H1 (cell line): Measurements from ENCODE around the gene ENKUR. TPM values are rescaled to one million over a fixed set of nuclear protein-coding genes. Genes with fewer than 3 reads are reported as not detected.

Experiments used
- CTCF ChIA-PET: fragments of 300-600 bp; sonication (Branson Sonifier 250); formaldehyde crosslinking; loops from one replicate; lab custom pipeline; 2021; ENCODE audit not compliant: partially characterized antibody; lab: Charles Lee
- POLR2A ChIA-PET: fragments of 300-600 bp; sonication (Branson Sonifier 250); formaldehyde crosslinking; loops from one replicate; lab custom pipeline; 2021; ENCODE audit warnings: inconsistent platforms; ENCODE audit not compliant: partially characterized antibody; lab: Charles Lee
- DNase-seq, 2 experiments: peaks; one replicate each; pipeline versions ENCODE4 v3.0.0 to v3.0.0-alpha.2; 2010 to 2022; ENCODE audit warnings: low spot score in 2 of 2, low read depth in 1 of 2, mixed read lengths in 1 of 2
- FAIRE-seq: peaks from 2 replicates; lab custom pipeline; 2011; peaks lifted over from hg19 to GRCh38; lab: Jason Lieb, UNC
- H2AFZ ChIP-seq: 2 replicates; pipeline ENCODE4 v1.8.1; 2012; ENCODE audit warnings: low read length, inconsistent platforms
- H2AK5ac ChIP-seq: 2 replicates; pipeline ENCODE4 v1.6.1; 2013; ENCODE audit warnings: low read depth, low read length
- H2BK120ac ChIP-seq: replicated peaks from 2 replicates; pipeline ENCODE3; 2013; ENCODE audit warnings: low read depth, low read length, inconsistent platforms
- H2BK12ac ChIP-seq: 2 replicates; pipeline ENCODE4 v1.6.1; 2013; ENCODE audit warnings: low read depth, low read length
- H2BK15ac ChIP-seq: 2 replicates; pipeline ENCODE4 v1.6.1; 2013; ENCODE audit warnings: low read length
- H2BK20ac ChIP-seq: 2 replicates; pipeline ENCODE4 v1.6.1; 2013; ENCODE audit warnings: low read length
- H2BK5ac ChIP-seq: 2 replicates; pipeline ENCODE4 v1.6.1; 2013; ENCODE audit warnings: low read depth, low read length
- H3K14ac ChIP-seq: 2 replicates; pipeline ENCODE4 v1.6.1; 2013; ENCODE audit warnings: inconsistent platforms; ENCODE audit not compliant: insufficient read length
- H3K18ac ChIP-seq: 2 replicates; pipeline ENCODE4 v1.6.1; 2013; ENCODE audit warnings: low read length; ENCODE audit errors: extremely low read depth
- H3K23ac ChIP-seq: 2 replicates; pipeline ENCODE4 v1.6.1; 2013; ENCODE audit warnings: inconsistent platforms; ENCODE audit not compliant: insufficient read length
- H3K23me2 ChIP-seq: 2 replicates; pipeline ENCODE4 v1.6.1; 2013; ENCODE audit warnings: low read depth, low read length
- H3K27ac ChIP-seq: 2 replicates; pipeline ENCODE4 v1.6.1; 2011; ENCODE audit warnings: low read depth, low read length, inconsistent platforms
- H3K27me3 ChIP-seq, 4 experiments: replicated peaks in 1 of 4; 1 replicate in 1 of 4; 2 replicates in 3 of 4; pipeline versions ENCODE4 v1.6.1 to v1.8.1; 2011 to 2013; ENCODE audit warnings: low read length in 3 of 4, mild to moderate bottlenecking in 3 of 4, inconsistent platforms in 2 of 4, mixed read lengths in 2 of 4, moderate library complexity in 1 of 4; ENCODE audit not compliant: control insufficient read depth in 3 of 4, insufficient read depth in 3 of 4; ENCODE audit errors: extremely low read depth in 1 of 4
- H3K36me3 ChIP-seq, 4 experiments: 2 replicates each; pipeline versions ENCODE4 v1.6.1 to v1.8.1; 2011 to 2013; ENCODE audit warnings: mild to moderate bottlenecking in 4 of 4, low read length in 3 of 4, moderate library complexity in 2 of 4, control low read depth in 1 of 4, inconsistent platforms in 1 of 4; ENCODE audit not compliant: insufficient read depth in 4 of 4, control insufficient read depth in 2 of 4
- H3K4ac ChIP-seq: replicated peaks from 2 replicates; pipeline ENCODE3; 2013; ENCODE audit warnings: low read length, low read depth, mixed read lengths, inconsistent platforms; ENCODE audit not compliant: insufficient read length
- H3K4me1 ChIP-seq, 4 experiments: replicated peaks in 1 of 4; 1 replicate in 1 of 4; 2 replicates in 3 of 4; pipeline versions ENCODE4 v1.6.1 to v1.8.1; 2011 to 2013; ENCODE audit warnings: low read length in 3 of 4, inconsistent platforms in 2 of 4, mixed read lengths in 1 of 4; ENCODE audit not compliant: insufficient read depth in 4 of 4, control insufficient read depth in 3 of 4
- H3K4me2 ChIP-seq, 2 experiments: 2 replicates each; pipeline versions ENCODE4 v1.6.1 to v1.8.1; 2011 to 2013; ENCODE audit warnings: low read depth in 2 of 2, low read length in 2 of 2, control low read depth in 1 of 2, inconsistent platforms in 1 of 2, mild to moderate bottlenecking in 1 of 2; ENCODE audit not compliant: insufficient read depth in 1 of 2
- H3K4me3 ChIP-seq, 4 experiments: fragments of 200-600, 300-600 bp in 1 of 4; sonication (generic), shearing (Covaris generic), sonication (Bioruptor Twin) in 1 of 4; 2 replicates each; pipeline versions ENCODE4 v1.5.1 to v1.8.1; 2011 to 2016; ENCODE audit warnings: low read length in 4 of 4, low read depth in 3 of 4, control low read depth in 2 of 4, inconsistent platforms in 2 of 4, mild to moderate bottlenecking in 2 of 4, mixed read lengths in 1 of 4, moderate library complexity in 1 of 4; ENCODE audit not compliant: insufficient read depth in 2 of 4; ENCODE audit errors: extremely low read depth in 1 of 4
- H3K56ac ChIP-seq: replicated peaks from 2 replicates; pipeline ENCODE3; 2013; ENCODE audit warnings: low read depth, mild to moderate bottlenecking, mixed read lengths, low read length, inconsistent platforms; ENCODE audit not compliant: insufficient read length
- H3K79me1 ChIP-seq: 2 replicates; pipeline ENCODE4 v1.6.1; 2013; ENCODE audit warnings: low read depth, low read length, control low read depth
- H3K79me2 ChIP-seq, 2 experiments: 2 replicates each; pipeline versions ENCODE4 v1.6.1 to v1.8.1; 2012 to 2013; ENCODE audit warnings: low read length in 2 of 2, mild to moderate bottlenecking in 2 of 2, inconsistent platforms in 1 of 2; ENCODE audit not compliant: insufficient read depth in 2 of 2, control insufficient read depth in 1 of 2
- H3K9ac ChIP-seq, 4 experiments: replicated peaks in 1 of 4; 1 replicate in 1 of 4; 2 replicates in 3 of 4; pipeline versions ENCODE4 v1.6.1 to v1.8.1; 2011 to 2013; ENCODE audit warnings: low read depth in 3 of 4, low read length in 3 of 4, control low read depth in 2 of 4, mild to moderate bottlenecking in 2 of 4, moderate library complexity in 2 of 4, inconsistent platforms in 1 of 4; ENCODE audit errors: extremely low read depth in 1 of 4
- H3K9me3 ChIP-seq, 2 experiments: 2 replicates each; pipeline versions ENCODE4 v1.6.1 to v1.8.1; 2012 to 2013; ENCODE audit warnings: mild to moderate bottlenecking in 2 of 2, moderate library complexity in 2 of 2, control low read depth in 1 of 2, inconsistent platforms in 1 of 2, low read depth in 1 of 2, low read length in 1 of 2, mixed read lengths in 1 of 2; ENCODE audit not compliant: insufficient read depth in 2 of 2
- H4K20me1 ChIP-seq, 2 experiments: replicated peaks in 1 of 2; 2 replicates each; pipeline versions ENCODE3 to v1.8.1; 2011 to 2013; ENCODE audit warnings: inconsistent platforms in 2 of 2, low read length in 2 of 2, mild to moderate bottlenecking in 1 of 2; ENCODE audit not compliant: insufficient read depth in 2 of 2, control insufficient read depth in 1 of 2
- H4K5ac ChIP-seq: 2 replicates; pipeline ENCODE4 v1.6.1; 2013; ENCODE audit warnings: low read length, low read depth, mixed read lengths, inconsistent platforms; ENCODE audit not compliant: insufficient read length
- H4K8ac ChIP-seq: 2 replicates; pipeline ENCODE4 v1.8.0; 2013; ENCODE audit warnings: mild to moderate bottlenecking, moderate library complexity, low read length, inconsistent platforms; ENCODE audit not compliant: insufficient read depth; ENCODE audit errors: extremely low read depth
- H4K91ac ChIP-seq: replicated peaks from 2 replicates; pipeline ENCODE3; 2013; ENCODE audit warnings: low read length, mixed read lengths, inconsistent platforms; ENCODE audit not compliant: insufficient read length
- MAFK ChIP-seq: IDR thresholded peaks from 2 replicates; pipeline ENCODE4 v1.6.1; 2012; ENCODE audit warnings: low read depth, mild to moderate bottlenecking, improper control_type of control experiment, low read length
- SIRT6 ChIP-seq: IDR thresholded peaks from one replicate; pipeline ENCODE4 v1.7.1; 2012; ENCODE audit warnings: low read length, inconsistent platforms
- TCF12 ChIP-seq: IDR thresholded peaks from 2 replicates; pipeline ENCODE4 v1.6.1; 2011; ENCODE audit warnings: low read depth, mild to moderate bottlenecking, low read length
- WGBS, 2 experiments: shearing (Covaris generic) in 1 of 2; methylation state at CpG; one replicate each; pipeline versions ENCODE4 v1.1.6 to v1.1.7; 2013 to 2015; ENCODE audit warnings: low lambda C conversion rate in 2 of 2, mixed read lengths in 2 of 2, inconsistent platforms in 1 of 2, low coverage in 1 of 2, missing lambda C conversion rate in 1 of 2; ENCODE audit not compliant: insufficient replicate concordance in 2 of 2, insufficient coverage in 1 of 2, insufficient read length in 1 of 2; ENCODE audit errors: extremely low coverage in 1 of 2, missing lambda C conversion rate in 1 of 2; 5-methylcytosine and 5-hydroxymethylcytosine counted together
- polyA plus RNA-seq, 7 experiments: library from polyadenylated mRNA; depleted of rRNA in 3 of 7; stranded (reverse) in 5 of 7; unstranded in 2 of 7; fragments of >200 nt in 5 of 7; fragments of 200-250 nt in 2 of 7; gene quantifications; 1 replicate in 5 of 7; 2 replicates in 1 of 7; 4 replicates in 1 of 7; pipeline versions ENCODE4 v1.2.1 to v1.2.3, GENCODE V29; 2011 to 2013; ENCODE audit warnings: missing spikeins in 2 of 7, mixed read lengths in 2 of 7
- total RNA-seq: library from RNA; stranded (reverse); fragmentation: NEBNext Ultra II Directional; extraction: Animal tissue kit (Norgen Biotek cat#: 25700); gene quantifications from 2 replicates; pipeline ENCODE4 v1.2.1, GENCODE V29; 2021
- TF ChIP-seq, protein P1 (sequence below): IDR thresholded peaks from 2 replicates; pipeline ENCODE4 v1.6.1; 2011; ENCODE audit warnings: low read depth, mild to moderate bottlenecking, low read length; ENCODE audit not compliant: insufficient read depth

Gene ENKUR
- total and polyA plus RNA-seq, 2 of the 8 experiments (the other 6 are each of a cell fraction or from before 2014, with no cell fraction given): not detected

DNA sequence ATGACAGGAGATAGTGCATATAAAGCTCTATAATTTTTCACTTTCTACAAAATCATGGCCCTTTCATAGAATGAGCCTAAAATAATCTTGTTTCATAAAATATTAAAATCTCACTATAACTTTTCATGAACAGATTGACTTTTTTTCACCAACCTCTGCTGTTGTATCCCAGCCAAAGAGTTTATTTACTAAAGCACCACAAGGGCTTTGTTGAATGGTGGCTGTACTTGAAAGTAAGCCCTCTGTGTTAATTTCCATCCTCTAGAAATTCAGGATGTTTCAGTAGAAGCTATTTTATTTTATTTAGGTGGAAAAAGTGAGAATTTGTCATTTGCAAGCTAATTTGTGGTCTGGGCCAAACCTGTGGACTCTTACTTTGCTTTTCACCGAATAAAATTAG lies 30.7 kb upstream of the ENKUR start:
- POLR2A ChIA-PET: no interaction called here
- Histone ChIP-seq H3K79me2 (no peaks in the 10 kb centered on the region), H4K5ac (no peak overlapping the region), H2AFZ (no peak overlapping the region), H2BK20ac (no peak overlapping the region), H2BK15ac (no peak overlapping the region), H4K91ac (no peak overlapping the region)
- CTCF ChIA-PET: no interaction called here
- no peak for DNase-seq
- no peak for TF ChIP-seq TCF12
- TF ChIP-seq, protein P1, sequence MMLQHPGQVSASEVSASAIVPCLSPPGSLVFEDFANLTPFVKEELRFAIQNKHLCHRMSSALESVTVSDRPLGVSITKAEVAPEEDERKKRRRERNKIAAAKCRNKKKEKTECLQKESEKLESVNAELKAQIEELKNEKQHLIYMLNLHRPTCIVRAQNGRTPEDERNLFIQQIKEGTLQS: no peak
- TF ChIP-seq SIRT6: no peak
- TF ChIP-seq MAFK: no peak
- TF ChIP-seq, all 59 proteins: peak for 0
- Histone ChIP-seq H3K27me3 (no peaks in the 10 kb centered on the region), H3K14ac (no peak overlapping the region), H3K4ac (no peak overlapping the region), H3K18ac (no peak overlapping the region), H2AK5ac (no peak overlapping the region), H3K56ac (no peak overlapping the region), H3K9ac (no peak overlapping the region), H4K20me1 (no peaks in the 10 kb centered on the region), H3K36me3 (no peaks in the 10 kb centered on the region), H3K4me3 (no peak overlapping the region), H2BK5ac (no peak overlapping the region), H3K23me2 (no peaks in the 10 kb centered on the region), H3K9me3 (no peaks in the 10 kb centered on the region), H2BK12ac (no peak overlapping the region), H3K27ac (no peak overlapping the region), H3K79me1 (no peaks in the 10 kb centered on the region), H3K4me1 (no peaks in the 10 kb centered on the region), H3K23ac (no peak overlapping the region), H3K4me2 (no peak overlapping the region), H4K8ac (no peak overlapping the region), H2BK120ac (no peak overlapping the region)
- 94% methylated on average over 1 of the region's 1 CpG; no CpG with 5 or more reads in 1 of the 2 experiments for WGBS, 2 experiments
- FAIRE-seq: no peak
